Nephron progenitor cell (in vitro differentiated cells): ENCODE results near the gene HOXC5.

ENCODE experiments used
- DNase-seq: peaks from one replicate; pipeline ENCODE4 v3.0.0; 2021
- H3K27ac Mint-ChIP-seq: 2 replicates; pipeline ENCODE4 v1.8.0; 2021; ENCODE audit warnings: mild to moderate bottlenecking, moderate library complexity, mixed read lengths
- H3K27me3 Mint-ChIP-seq: 2 replicates; pipeline ENCODE4 v1.8.0; 2021; ENCODE audit warnings: mild to moderate bottlenecking, low read depth, mixed read lengths; ENCODE audit not compliant: poor library complexity
- H3K36me3 Mint-ChIP-seq: 2 replicates; pipeline ENCODE4 v1.8.0; 2021; ENCODE audit warnings: low read depth, mixed read lengths
- H3K4me1 Mint-ChIP-seq: 2 replicates; pipeline ENCODE4 v1.8.0; 2021; ENCODE audit warnings: mixed read lengths
- H3K4me3 Mint-ChIP-seq: 2 replicates; pipeline ENCODE4 v1.8.0; 2021; ENCODE audit warnings: mild to moderate bottlenecking, moderate library complexity, mixed read lengths
- H3K9me3 Mint-ChIP-seq: 2 replicates; pipeline ENCODE4 v1.8.0; 2021; ENCODE audit warnings: mild to moderate bottlenecking, moderate library complexity, mixed read lengths
- TF ChIP-seq, protein P1 (sequence below): fragments of 200-600 bp; sonication (generic); IDR thresholded peaks from 2 replicates; pipeline ENCODE4 v1.5.0; 2021; ENCODE audit warnings: antibody characterized with exemption

HOXC5 gene

DNA sequence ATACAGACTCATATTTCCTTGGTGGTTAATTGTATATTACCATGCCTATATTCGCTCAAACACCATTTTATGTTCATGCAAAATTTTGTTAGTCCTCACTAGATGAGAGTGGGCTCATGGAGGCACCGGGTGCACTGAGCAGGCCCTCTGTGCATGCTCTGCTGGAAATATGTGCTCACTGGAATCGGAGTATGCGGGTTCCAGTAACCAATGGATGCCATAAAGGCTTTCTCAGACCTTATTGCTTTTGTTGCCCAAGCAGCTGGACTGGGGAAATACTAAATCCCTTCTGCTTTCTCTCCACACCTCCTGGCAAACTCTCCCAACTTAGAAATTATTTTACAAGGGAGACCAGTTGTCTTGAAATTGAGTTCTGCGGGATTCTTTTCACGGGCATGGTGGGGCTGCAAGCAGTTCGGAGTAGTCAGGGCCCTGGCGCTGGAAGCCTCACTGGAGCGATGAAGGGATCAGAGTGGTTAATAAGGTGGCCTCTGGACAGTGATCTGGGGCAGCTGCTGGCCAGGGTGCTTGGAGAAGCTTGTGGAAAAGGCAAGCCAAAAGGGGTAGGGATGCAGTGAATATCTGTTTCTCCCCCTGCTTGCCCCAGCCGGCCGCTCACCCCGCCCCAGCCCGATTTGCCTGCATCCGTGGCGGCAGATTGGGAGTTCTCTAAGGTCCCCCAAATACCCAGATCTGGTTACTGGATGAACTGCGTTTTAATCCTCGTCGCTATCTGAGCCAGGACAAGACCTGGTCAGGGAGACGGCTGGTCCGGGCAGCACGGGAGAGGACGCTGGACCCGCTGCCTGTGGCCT, 12.1 kb upstream of the HOXC5 start:
- H3K9me3 Mint-ChIP-seq = no peaks in the 10 kb centered on the region
- H3K4me3 Mint-ChIP-seq = peak overlapping the region; percentile 91
- H3K36me3 Mint-ChIP-seq = peaks cover 37% of the 10 kb centered on the region
- no peak for DNase-seq
- H3K27ac Mint-ChIP-seq = peak overlapping the region; percentile 99
- TF ChIP-seq, protein P1, sequence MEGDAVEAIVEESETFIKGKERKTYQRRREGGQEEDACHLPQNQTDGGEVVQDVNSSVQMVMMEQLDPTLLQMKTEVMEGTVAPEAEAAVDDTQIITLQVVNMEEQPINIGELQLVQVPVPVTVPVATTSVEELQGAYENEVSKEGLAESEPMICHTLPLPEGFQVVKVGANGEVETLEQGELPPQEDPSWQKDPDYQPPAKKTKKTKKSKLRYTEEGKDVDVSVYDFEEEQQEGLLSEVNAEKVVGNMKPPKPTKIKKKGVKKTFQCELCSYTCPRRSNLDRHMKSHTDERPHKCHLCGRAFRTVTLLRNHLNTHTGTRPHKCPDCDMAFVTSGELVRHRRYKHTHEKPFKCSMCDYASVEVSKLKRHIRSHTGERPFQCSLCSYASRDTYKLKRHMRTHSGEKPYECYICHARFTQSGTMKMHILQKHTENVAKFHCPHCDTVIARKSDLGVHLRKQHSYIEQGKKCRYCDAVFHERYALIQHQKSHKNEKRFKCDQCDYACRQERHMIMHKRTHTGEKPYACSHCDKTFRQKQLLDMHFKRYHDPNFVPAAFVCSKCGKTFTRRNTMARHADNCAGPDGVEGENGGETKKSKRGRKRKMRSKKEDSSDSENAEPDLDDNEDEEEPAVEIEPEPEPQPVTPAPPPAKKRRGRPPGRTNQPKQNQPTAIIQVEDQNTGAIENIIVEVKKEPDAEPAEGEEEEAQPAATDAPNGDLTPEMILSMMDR = no peak
- H3K27me3 Mint-ChIP-seq = peaks cover 6% of the 10 kb centered on the region
- peaks cover 54% of the 10 kb centered on the region for H3K4me1 Mint-ChIP-seq

DNA sequence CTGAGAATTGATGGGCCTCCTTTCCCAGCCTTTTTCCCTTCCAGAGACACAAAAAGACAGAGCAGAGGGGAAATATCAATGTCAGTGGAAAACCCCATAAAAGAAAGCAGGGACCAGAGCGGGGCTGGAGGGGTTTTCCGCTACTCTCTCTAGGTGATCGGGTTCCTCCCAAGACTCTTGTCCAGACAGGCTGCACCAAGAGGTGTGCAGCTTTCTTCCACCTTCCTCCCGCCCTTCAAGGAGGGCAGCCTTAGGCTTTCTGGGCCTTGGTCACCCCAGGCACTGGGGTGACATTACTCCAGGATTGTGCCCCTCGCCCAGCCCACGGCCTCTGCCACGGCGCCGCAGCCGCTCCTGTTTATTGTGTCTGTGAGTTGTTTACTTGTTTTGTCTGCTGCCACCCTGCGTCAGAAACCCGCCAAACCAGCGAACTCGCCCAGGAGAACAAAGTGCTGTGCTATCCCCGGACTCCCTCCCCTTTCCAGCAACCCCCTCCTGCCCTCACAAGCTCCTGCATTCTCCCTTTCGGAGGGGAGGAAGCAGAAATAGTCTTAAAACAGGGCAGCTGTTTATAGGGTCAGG, 11.3 kb upstream of the HOXC5 start:
- peak overlapping the region; percentile 99 for H3K27ac Mint-ChIP-seq
- peak; percentile 66 for DNase-seq
- H3K27me3 Mint-ChIP-seq = peaks cover 6% of the 10 kb centered on the region
- TF ChIP-seq, protein P1 = peak; percentile 12
- no peaks in the 10 kb centered on the region for H3K9me3 Mint-ChIP-seq
- peaks cover 60% of the 10 kb centered on the region for H3K4me1 Mint-ChIP-seq
- H3K36me3 Mint-ChIP-seq = peaks cover 37% of the 10 kb centered on the region
- peak overlapping the region; percentile 91 for H3K4me3 Mint-ChIP-seq

DNA sequence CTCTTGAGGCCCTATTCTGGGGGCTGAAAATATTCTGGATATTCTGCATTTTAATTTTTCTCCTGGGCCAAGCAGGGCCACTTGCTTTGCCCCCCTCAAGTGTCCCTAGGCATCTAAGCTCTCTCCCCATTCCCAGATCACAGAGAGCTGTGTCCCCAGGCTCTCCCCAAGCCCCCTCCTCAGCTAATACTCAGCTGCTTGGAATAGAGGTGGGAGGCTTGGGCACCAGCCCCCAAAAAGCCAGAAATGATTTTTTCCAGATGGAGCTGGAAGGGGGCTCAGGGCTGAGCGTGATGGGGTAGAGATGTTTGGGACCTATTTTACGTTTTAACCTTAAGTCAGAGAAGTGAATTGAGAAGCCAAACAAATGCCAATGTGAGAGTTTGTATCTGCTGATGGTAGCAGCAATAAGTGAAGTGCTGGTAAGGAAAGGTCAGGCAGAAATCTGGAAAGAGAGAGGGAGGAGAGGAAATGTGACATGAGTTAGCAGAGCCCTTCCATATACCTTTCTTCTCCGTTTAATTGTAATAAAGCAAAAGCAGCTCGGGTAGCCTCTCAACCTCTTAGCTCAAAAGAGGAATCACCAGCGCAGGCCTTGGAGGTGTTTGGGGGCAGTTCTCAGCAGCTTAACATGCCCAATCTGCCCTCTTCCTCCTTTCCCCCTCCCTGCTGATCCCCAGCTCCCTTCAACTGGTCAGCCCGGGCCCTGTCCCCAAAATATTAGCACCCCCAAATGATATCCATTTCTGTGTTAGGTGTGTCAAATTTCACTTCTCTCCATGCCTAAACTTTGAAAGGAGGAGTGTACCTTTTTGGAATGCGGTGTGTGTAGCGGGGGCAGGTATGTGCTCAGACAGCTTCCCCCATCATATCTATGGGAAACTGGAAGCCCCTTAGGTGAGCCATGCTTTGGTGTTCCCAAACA, 9.6 kb upstream of the HOXC5 start:
- H3K9me3 Mint-ChIP-seq = no peaks in the 10 kb centered on the region
- peaks cover 37% of the 10 kb centered on the region for H3K36me3 Mint-ChIP-seq
- peak overlapping the region; percentile 91 for H3K4me3 Mint-ChIP-seq
- H3K27ac Mint-ChIP-seq = peak overlapping the region; percentile 99
- TF ChIP-seq, protein P1 = no peak
- DNase-seq = no peak
- peaks cover 77% of the 10 kb centered on the region for H3K4me1 Mint-ChIP-seq
- peaks cover 6% of the 10 kb centered on the region for H3K27me3 Mint-ChIP-seq

DNA sequence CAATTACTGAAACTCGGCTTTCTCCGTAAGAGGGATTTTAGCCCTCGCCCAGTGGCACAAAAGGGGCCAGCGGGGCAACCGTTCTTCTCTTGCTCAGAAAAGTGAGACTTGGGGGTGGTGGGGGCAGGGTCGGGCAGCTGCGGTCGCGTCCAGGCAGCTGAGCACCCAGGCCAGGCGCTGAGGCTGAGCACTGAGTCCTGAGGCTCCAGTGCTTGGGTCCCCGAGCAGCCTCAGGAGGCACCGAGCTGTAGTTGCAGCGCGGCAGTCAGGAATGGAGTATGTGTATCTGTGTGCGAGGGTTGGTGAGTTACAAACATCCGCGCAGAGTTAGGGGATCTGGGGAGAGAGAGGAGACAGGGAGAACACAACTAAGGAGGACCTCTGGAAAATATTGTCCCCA, 8.7 kb upstream of the HOXC5 start:
- Mint-ChIP-seq H3K36me3 (peaks cover 38% of the 10 kb centered on the region), H3K4me1 (peaks cover 83% of the 10 kb centered on the region), H3K9me3 (no peaks in the 10 kb centered on the region), H3K4me3 (peak overlapping the region; percentile 91), H3K27ac (peak overlapping the region; percentile 99), H3K27me3 (peaks cover 6% of the 10 kb centered on the region)
- TF ChIP-seq, protein P1 = no peak
- DNase-seq = peak; percentile 42

DNA sequence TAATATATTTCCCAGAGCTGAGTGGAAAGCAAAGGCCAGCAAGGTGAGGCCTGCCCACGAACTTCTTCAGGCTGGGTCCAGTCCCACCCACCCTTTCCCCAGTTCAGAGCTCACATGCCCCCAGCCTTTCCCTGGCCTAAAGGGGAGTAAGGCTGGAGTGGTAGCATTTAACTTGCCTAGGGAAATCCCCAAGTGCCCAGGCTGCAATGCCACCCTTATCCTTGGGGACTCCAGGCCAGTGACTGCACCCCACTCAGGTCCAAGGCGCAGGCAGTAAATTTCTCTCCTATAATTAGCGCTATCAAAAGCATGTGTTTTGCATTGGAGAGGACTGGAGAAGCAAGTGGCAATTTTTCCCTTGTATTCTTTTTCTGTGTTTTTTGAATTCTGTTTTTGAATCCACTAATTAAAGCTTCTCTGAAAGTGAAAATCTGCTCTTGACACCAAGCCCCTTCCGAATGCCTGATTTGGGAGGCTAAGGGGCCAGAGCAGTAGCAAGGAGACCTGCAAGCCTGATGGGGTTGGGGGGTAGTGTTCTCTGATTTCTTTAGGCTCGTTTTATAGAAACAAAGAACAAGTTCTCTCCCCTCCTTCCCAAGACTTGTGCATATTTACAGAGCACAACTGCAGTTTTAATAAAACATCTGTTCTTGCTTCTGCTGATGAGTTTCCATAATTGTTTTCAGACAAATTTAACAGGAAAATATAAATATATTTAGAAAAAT, 8.1 kb upstream of the HOXC5 start:
- Mint-ChIP-seq H3K4me3 (peak overlapping the region; percentile 91), H3K9me3 (no peaks in the 10 kb centered on the region), H3K36me3 (peaks cover 39% of the 10 kb centered on the region), H3K27ac (peak overlapping the region; percentile 99), H3K27me3 (peaks cover 6% of the 10 kb centered on the region), H3K4me1 (peaks cover 86% of the 10 kb centered on the region)
- TF ChIP-seq, protein P1 = no peak
- peak; percentile 8 for DNase-seq
